ENCODE data around the gene ASB1. TPM values are rescaled to one million over a fixed set of nuclear protein-coding genes. Genes with fewer than 3 reads are reported as not detected.

Gene ASB1
- total RNA-seq, 2 experiments from 2014 or later = 29.9 to 33.7 TPM

GRCh38 chr2:238407566-238407965 is 19.2 kb upstream of the ASB1 start:
- no peak overlapping the region for H3K27ac Mint-ChIP-seq
- no peaks in the 10 kb centered on the region for H3K27me3 Mint-ChIP-seq (ENCODE audit: low read depth)
- CTCF ChIA-PET = no interaction called here
- no peaks in the 10 kb centered on the region for H3K9me3 Mint-ChIP-seq
- no peaks in the 10 kb centered on the region for H3K36me3 Mint-ChIP-seq (ENCODE audit: low read depth)
- H3K4me1 Mint-ChIP-seq (ENCODE audit: low read depth) = no peaks in the 10 kb centered on the region
- intact Hi-C loops (cut with micrococcal nuclease) = no loop called here
- DNase-seq = no peak
- H3K4me3 Mint-ChIP-seq = no peak overlapping the region

GRCh38 chr2:238408615-238409340 is 17.9 kb upstream of the ASB1 start:
- Mint-ChIP-seq H3K4me3 (no peak overlapping the region), H3K27ac (no peak overlapping the region), H3K27me3 (ENCODE audit: low read depth) (no peaks in the 10 kb centered on the region), H3K9me3 (no peaks in the 10 kb centered on the region), H3K4me1 (ENCODE audit: low read depth) (no peaks in the 10 kb centered on the region), H3K36me3 (ENCODE audit: low read depth) (no peaks in the 10 kb centered on the region)
- DNase-seq = no peak
- CTCF ChIA-PET = no interaction called here
- intact Hi-C loops (cut with micrococcal nuclease) = no loop called here

DNA sequence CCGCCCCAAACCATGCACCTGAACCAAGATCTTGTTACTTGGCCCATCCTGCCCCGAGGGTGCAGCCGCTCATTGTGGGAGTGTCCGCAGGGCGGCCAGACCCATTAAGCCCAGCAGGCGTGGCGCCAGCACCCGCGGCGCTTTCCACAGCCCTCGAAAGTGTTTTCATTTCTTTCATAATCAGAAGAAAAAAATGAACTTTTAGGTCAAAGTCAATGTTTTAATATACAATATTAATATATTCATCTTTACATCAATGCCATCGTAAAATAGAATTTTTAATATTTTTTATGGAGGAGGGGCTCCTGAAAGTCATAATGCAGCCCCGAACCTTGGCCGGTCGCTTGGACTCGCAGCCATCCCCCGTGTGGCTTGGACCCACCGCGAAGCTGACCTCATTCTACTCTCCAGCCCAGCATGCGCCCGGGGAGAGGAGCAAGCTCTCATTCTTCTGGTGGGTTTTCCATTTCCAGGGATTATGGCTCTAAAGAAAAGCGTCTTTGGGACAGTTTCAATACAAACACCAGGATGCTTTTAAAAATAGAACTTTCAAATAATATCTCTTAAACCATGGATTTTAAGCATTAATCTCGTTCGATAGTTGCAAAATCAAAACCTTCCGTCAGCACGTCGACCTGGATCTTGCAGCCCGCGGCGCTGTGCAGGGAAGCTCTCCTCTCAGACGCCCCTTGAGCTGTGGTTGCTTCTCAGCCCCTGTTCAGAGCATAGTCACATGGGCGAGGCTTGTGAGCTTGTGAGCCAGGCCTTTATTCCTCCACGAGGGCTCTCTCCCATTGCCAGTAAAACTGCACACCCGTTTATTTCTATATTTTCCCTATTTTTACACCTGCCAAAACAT is 17.2 kb upstream of the ASB1 start:
- CTCF ChIA-PET = no interaction called here
- no peaks in the 10 kb centered on the region for H3K36me3 Mint-ChIP-seq (ENCODE audit: low read depth)
- no peaks in the 10 kb centered on the region for H3K9me3 Mint-ChIP-seq
- H3K27ac Mint-ChIP-seq = no peak overlapping the region
- no peaks in the 10 kb centered on the region for H3K27me3 Mint-ChIP-seq (ENCODE audit: low read depth)
- intact Hi-C loops (cut with micrococcal nuclease) = no loop called here
- no peak for DNase-seq
- no peaks in the 10 kb centered on the region for H3K4me1 Mint-ChIP-seq (ENCODE audit: low read depth)
- no peak overlapping the region for H3K4me3 Mint-ChIP-seq

- peaks cover 5% of the 10 kb centered on the region for H3K36me3 Mint-ChIP-seq (ENCODE audit: low read depth)
- intact Hi-C loops (cut with micrococcal nuclease) = no loop called here
- H3K4me1 Mint-ChIP-seq (ENCODE audit: low read depth) = peaks cover 2% of the 10 kb centered on the region
- no peaks in the 10 kb centered on the region for H3K27me3 Mint-ChIP-seq (ENCODE audit: low read depth)
- no peak for DNase-seq
- peaks cover 13% of the 10 kb centered on the region for H3K9me3 Mint-ChIP-seq
- CTCF ChIA-PET = no interaction called here
- no peak overlapping the region for H3K27ac Mint-ChIP-seq
- H3K4me3 Mint-ChIP-seq = no peak overlapping the region
Observed at GRCh38 chr2:238412067-238412767, 14.5 kb upstream of the ASB1 start.

- intact Hi-C loops (cut with micrococcal nuclease) = no loop called here
- CTCF ChIA-PET = no interaction called here
Observed at GRCh38 chr2:238413368-238413767, 13.4 kb upstream of the ASB1 start.

GRCh38 chr2:238415036-238415764 is 11.5 kb upstream of the ASB1 start:
- no peak overlapping the region for H3K4me3 Mint-ChIP-seq
- peaks cover 13% of the 10 kb centered on the region for H3K9me3 Mint-ChIP-seq
- H3K4me1 Mint-ChIP-seq (ENCODE audit: low read depth) = peaks cover 2% of the 10 kb centered on the region
- H3K27ac Mint-ChIP-seq = no peak overlapping the region
- H3K36me3 Mint-ChIP-seq (ENCODE audit: low read depth) = peaks cover 5% of the 10 kb centered on the region
- H3K27me3 Mint-ChIP-seq (ENCODE audit: low read depth) = no peaks in the 10 kb centered on the region
- intact Hi-C loops (cut with micrococcal nuclease) = no loop called here
- DNase-seq = peak; percentile 56
- CTCF ChIA-PET = interaction anchor here (0.6 to 1.7 kb wide), 3 partner anchors 9 to 159 kb away, joined by 3 to 5 read pairs (median 3); no protein-coding TSS in a partner anchor

More at GRCh38 chr2:238413368-238413767, 13.4 kb upstream of the ASB1 start:
- no peaks in the 10 kb centered on the region for H3K27me3 Mint-ChIP-seq (ENCODE audit: low read depth)
- H3K27ac Mint-ChIP-seq = no peak overlapping the region
- no peak for DNase-seq
- H3K4me1 Mint-ChIP-seq (ENCODE audit: low read depth) = peaks cover 2% of the 10 kb centered on the region
- H3K36me3 Mint-ChIP-seq (ENCODE audit: low read depth) = peaks cover 5% of the 10 kb centered on the region
- H3K9me3 Mint-ChIP-seq = peaks cover 13% of the 10 kb centered on the region
- no peak overlapping the region for H3K4me3 Mint-ChIP-seq

GRCh38 chr2:238415893-238416292 is 10.8 kb upstream of the ASB1 start:
- H3K4me1 Mint-ChIP-seq (ENCODE audit: low read depth) = peaks cover 2% of the 10 kb centered on the region
- H3K27ac Mint-ChIP-seq = no peak overlapping the region
- peaks cover 13% of the 10 kb centered on the region for H3K9me3 Mint-ChIP-seq
- CTCF ChIA-PET = interaction anchor here (1.7 kb wide), 1 partner anchor 10 kb away, joined by 5 read pairs; no protein-coding TSS in a partner anchor
- intact Hi-C loops (cut with micrococcal nuclease) = no loop called here
- DNase-seq = no peak
- no peaks in the 10 kb centered on the region for H3K27me3 Mint-ChIP-seq (ENCODE audit: low read depth)
- H3K36me3 Mint-ChIP-seq (ENCODE audit: low read depth) = peaks cover 5% of the 10 kb centered on the region
- H3K4me3 Mint-ChIP-seq = no peak overlapping the region

- H3K9me3 Mint-ChIP-seq = peaks cover 13% of the 10 kb centered on the region
- DNase-seq = no peak
- H3K27ac Mint-ChIP-seq = no peak overlapping the region
- intact Hi-C loops (cut with micrococcal nuclease) = no loop called here
- H3K4me3 Mint-ChIP-seq = no peak overlapping the region
- H3K4me1 Mint-ChIP-seq (ENCODE audit: low read depth) = peaks cover 2% of the 10 kb centered on the region
- peaks cover 5% of the 10 kb centered on the region for H3K36me3 Mint-ChIP-seq (ENCODE audit: low read depth)
- CTCF ChIA-PET = no interaction called here
- no peaks in the 10 kb centered on the region for H3K27me3 Mint-ChIP-seq (ENCODE audit: low read depth)
Observed at GRCh38 chr2:238418196-238418998, 8.3 kb upstream of the ASB1 start.

- intact Hi-C loops (cut with micrococcal nuclease) = no loop called here
- H3K27me3 Mint-ChIP-seq (ENCODE audit: low read depth) = no peaks in the 10 kb centered on the region
- peaks cover 2% of the 10 kb centered on the region for H3K4me1 Mint-ChIP-seq (ENCODE audit: low read depth)
- CTCF ChIA-PET = no interaction called here
- H3K36me3 Mint-ChIP-seq (ENCODE audit: low read depth) = peaks cover 5% of the 10 kb centered on the region
- H3K27ac Mint-ChIP-seq = no peak overlapping the region
- no peak overlapping the region for H3K4me3 Mint-ChIP-seq
- no peak for DNase-seq
- H3K9me3 Mint-ChIP-seq = peaks cover 13% of the 10 kb centered on the region
Observed at GRCh38 chr2:238418999-238419546, 7.7 kb upstream of the ASB1 start.

DNA sequence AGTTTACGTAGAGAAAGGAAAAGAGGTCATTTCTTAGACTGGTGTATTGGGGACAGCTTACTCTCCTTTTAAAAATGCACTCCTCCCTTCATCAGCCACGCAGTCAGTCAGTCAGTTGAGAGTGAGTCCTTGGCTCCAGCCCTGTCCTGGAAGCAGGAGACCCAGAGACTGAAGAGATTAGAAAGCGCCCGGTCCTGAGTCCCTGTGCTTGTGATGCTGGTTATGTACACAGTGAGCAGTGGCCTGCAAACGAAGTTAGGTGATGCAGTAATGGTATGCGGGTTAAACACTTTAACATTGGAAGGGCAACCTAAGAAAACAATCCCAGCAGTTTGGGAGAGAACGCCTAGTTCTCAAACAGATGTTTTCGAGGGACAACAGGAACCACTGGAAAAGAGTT is 6.3 kb upstream of the ASB1 start:
- no peaks in the 10 kb centered on the region for H3K4me1 Mint-ChIP-seq (ENCODE audit: low read depth)
- no peak for DNase-seq
- H3K4me3 Mint-ChIP-seq = no peak overlapping the region
- H3K27ac Mint-ChIP-seq = no peak overlapping the region
- intact Hi-C loops (cut with micrococcal nuclease) = no loop called here
- peaks cover 12% of the 10 kb centered on the region for H3K9me3 Mint-ChIP-seq
- CTCF ChIA-PET = no interaction called here
- no peaks in the 10 kb centered on the region for H3K27me3 Mint-ChIP-seq (ENCODE audit: low read depth)
- H3K36me3 Mint-ChIP-seq (ENCODE audit: low read depth) = peaks cover 5% of the 10 kb centered on the region

GRCh38 chr2:238420878-238421694 is 5.6 kb upstream of the ASB1 start:
- no peak overlapping the region for H3K4me3 Mint-ChIP-seq
- H3K36me3 Mint-ChIP-seq (ENCODE audit: low read depth) = peaks cover 5% of the 10 kb centered on the region
- CTCF ChIA-PET = no interaction called here
- intact Hi-C loops (cut with micrococcal nuclease) = no loop called here
- no peak overlapping the region for H3K27ac Mint-ChIP-seq
- peaks cover 8% of the 10 kb centered on the region for H3K9me3 Mint-ChIP-seq
- H3K27me3 Mint-ChIP-seq (ENCODE audit: low read depth) = no peaks in the 10 kb centered on the region
- DNase-seq = no peak
- H3K4me1 Mint-ChIP-seq (ENCODE audit: low read depth) = peaks cover 1% of the 10 kb centered on the region
